SK-N-SH treated with all-trans-retinoic acid at 6 μM for 48 hours (cell line): ENCODE measurements around the gene UQCRH.

Source experiments
- ATAC-seq: fragments of 200-7000 bp; cut with Tn5 transposase; 3 replicates; pipeline ENCODE4 v1.9.1; 2020; ENCODE audit warnings: mild to moderate bottlenecking, moderate library complexity
- ARNTL ChIP-seq: fragments of 450-650 bp; formaldehyde crosslinking; IDR thresholded peaks from 2 replicates; pipeline ENCODE4 v1.5.0; 2020; ENCODE audit warnings: low read depth, mild to moderate bottlenecking, moderate library complexity, borderline replicate concordance
- BACH2 ChIP-seq: fragments of 250-450 bp; sonication (Bioruptor Pico); IDR thresholded peaks from 2 replicates; pipeline ENCODE4 v1.9.0; 2021; ENCODE audit warnings: mild to moderate bottlenecking, borderline replicate concordance
- CSDC2 ChIP-seq: fragments of 250-450 bp; sonication (Bioruptor Pico); IDR thresholded peaks from 2 replicates; pipeline ENCODE4 v1.5.0; 2020; ENCODE audit warnings: mild to moderate bottlenecking, moderate library complexity
- ESRRG ChIP-seq: fragments of 250-450 bp; sonication (Bioruptor Pico); IDR thresholded peaks from 2 replicates; pipeline ENCODE4 v1.6.1; 2021; ENCODE audit warnings: mild to moderate bottlenecking
- GLIS3 ChIP-seq: fragments of 250-450 bp; sonication (Bioruptor Pico); IDR thresholded peaks from 2 replicates; pipeline ENCODE4 v1.5.0; 2020; ENCODE audit warnings: mild to moderate bottlenecking, moderate library complexity
- ISL1 ChIP-seq: fragments of 250-450 bp; sonication (Bioruptor Pico); IDR thresholded peaks from 2 replicates; pipeline ENCODE4 v2.1.2; 2022; ENCODE audit warnings: mild to moderate bottlenecking, moderate library complexity
- OSR1 ChIP-seq: fragments of 250-450 bp; sonication (Bioruptor Pico); IDR thresholded peaks from 2 replicates; pipeline ENCODE4 v1.8.0; 2022; ENCODE audit warnings: moderate library complexity, mild to moderate bottlenecking, inconsistent platforms
- RARB ChIP-seq: fragments of 250-450 bp; sonication (Bioruptor Pico); IDR thresholded peaks from 2 replicates; pipeline ENCODE4 v1.8.0; 2021; ENCODE audit warnings: mild to moderate bottlenecking, moderate library complexity
- SNAI2 ChIP-seq: fragments of 250-450 bp; sonication (Bioruptor Pico); IDR thresholded peaks from 2 replicates; pipeline ENCODE4 v1.5.0; 2020; ENCODE audit warnings: mild to moderate bottlenecking, moderate library complexity
- TCF4 ChIP-seq: fragments of 250-450 bp; sonication (Bioruptor Pico); IDR thresholded peaks from 2 replicates; pipeline ENCODE4 v1.8.0; 2021; ENCODE audit warnings: mild to moderate bottlenecking, moderate library complexity, borderline replicate concordance
- TOX ChIP-seq: fragments of 250-450 bp; sonication (Bioruptor Pico); IDR thresholded peaks from 2 replicates; pipeline ENCODE4 v1.8.0; 2021; ENCODE audit warnings: mild to moderate bottlenecking, moderate library complexity, borderline replicate concordance
- ZC3H10 ChIP-seq: fragments of 250-450 bp; sonication (Bioruptor Pico); IDR thresholded peaks from 2 replicates; pipeline ENCODE4 v1.5.1; 2021; ENCODE audit warnings: mild to moderate bottlenecking, moderate library complexity
- ZFP3 ChIP-seq: fragments of 250-450 bp; sonication (Bioruptor Pico); IDR thresholded peaks from 2 replicates; pipeline ENCODE4 v1.5.0; 2020; ENCODE audit warnings: mild to moderate bottlenecking, moderate library complexity
- ZNF565 ChIP-seq: fragments of 450-650 bp; formaldehyde crosslinking; conservative IDR thresholded peaks from 2 replicates; pipeline ENCODE4 v1.5.0; 2020; ENCODE audit warnings: low read depth, mild to moderate bottlenecking, moderate library complexity
- ZNF70 ChIP-seq: fragments of 450-650 bp; formaldehyde crosslinking; IDR thresholded peaks from 2 replicates; pipeline ENCODE4 v1.5.0; 2020; ENCODE audit warnings: mild to moderate bottlenecking, moderate library complexity
- ZNF8 ChIP-seq: fragments of 450-650 bp; formaldehyde crosslinking; IDR thresholded peaks from 2 replicates; pipeline ENCODE4 v1.5.0; 2020; ENCODE audit warnings: mild to moderate bottlenecking, moderate library complexity
- TF ChIP-seq, protein P1 (sequence below): fragments of 250-450 bp; sonication (Bioruptor Pico); IDR thresholded peaks from 2 replicates; pipeline ENCODE4 v1.8.0; 2021; ENCODE audit warnings: low read depth, mild to moderate bottlenecking, moderate library complexity, borderline replicate concordance
- TF ChIP-seq, protein P2 (sequence below): fragments of 250-450 bp; sonication (Bioruptor Pico); IDR thresholded peaks from 2 replicates; pipeline ENCODE4 v1.5.1; 2020; ENCODE audit warnings: low read depth, mild to moderate bottlenecking, moderate library complexity
- TF ChIP-seq, protein P3 (sequence below): fragments of 250-450 bp; sonication (Bioruptor Pico); IDR thresholded peaks from 2 replicates; pipeline ENCODE4 v1.5.1; 2021; ENCODE audit warnings: mild to moderate bottlenecking, moderate library complexity
- TF ChIP-seq, protein P4 (sequence below): fragments of 250-450 bp; sonication (Bioruptor Pico); IDR thresholded peaks from 2 replicates; pipeline ENCODE4 v1.5.0; 2020; ENCODE audit warnings: mild to moderate bottlenecking, moderate library complexity
- TF ChIP-seq, protein P5 (sequence below): fragments of 250-450 bp; sonication (Bioruptor Pico); IDR thresholded peaks from 2 replicates; pipeline ENCODE4 v1.8.0; 2020; ENCODE audit warnings: mild to moderate bottlenecking, moderate library complexity, borderline replicate concordance

The UQCRH gene

DNA sequence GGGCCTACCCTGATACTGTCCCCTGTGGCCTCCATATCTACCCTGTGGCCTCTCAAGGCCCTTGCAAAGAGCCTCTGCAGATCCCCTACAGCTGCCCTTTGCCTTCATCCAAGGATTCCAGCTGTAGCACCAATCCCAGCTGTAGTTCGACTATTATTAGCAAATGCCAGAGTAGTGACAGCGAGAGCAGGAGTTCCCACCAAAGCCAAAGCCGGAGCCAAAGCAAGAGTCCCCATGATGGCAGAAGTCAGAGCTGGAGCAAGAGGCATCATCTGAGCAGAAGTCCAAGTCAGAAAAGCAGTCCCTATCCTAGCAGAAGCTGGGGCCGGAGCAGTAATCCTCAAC is 39.8 kb downstream of the UQCRH start (continued):
- TF ChIP-seq, protein P1, sequence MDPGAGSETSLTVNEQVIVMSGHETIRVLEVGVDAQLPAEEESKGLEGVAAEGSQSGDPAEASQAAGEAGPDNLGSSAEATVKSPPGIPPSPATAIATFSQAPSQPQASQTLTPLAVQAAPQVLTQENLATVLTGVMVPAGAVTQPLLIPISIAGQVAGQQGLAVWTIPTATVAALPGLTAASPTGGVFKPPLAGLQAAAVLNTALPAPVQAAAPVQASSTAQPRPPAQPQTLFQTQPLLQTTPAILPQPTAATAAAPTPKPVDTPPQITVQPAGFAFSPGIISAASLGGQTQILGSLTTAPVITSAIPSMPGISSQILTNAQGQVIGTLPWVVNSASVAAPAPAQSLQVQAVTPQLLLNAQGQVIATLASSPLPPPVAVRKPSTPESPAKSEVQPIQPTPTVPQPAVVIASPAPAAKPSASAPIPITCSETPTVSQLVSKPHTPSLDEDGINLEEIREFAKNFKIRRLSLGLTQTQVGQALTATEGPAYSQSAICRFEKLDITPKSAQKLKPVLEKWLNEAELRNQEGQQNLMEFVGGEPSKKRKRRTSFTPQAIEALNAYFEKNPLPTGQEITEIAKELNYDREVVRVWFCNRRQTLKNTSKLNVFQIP = no peak
- TF ChIP-seq, all 23 proteins: peak for 0

DNA sequence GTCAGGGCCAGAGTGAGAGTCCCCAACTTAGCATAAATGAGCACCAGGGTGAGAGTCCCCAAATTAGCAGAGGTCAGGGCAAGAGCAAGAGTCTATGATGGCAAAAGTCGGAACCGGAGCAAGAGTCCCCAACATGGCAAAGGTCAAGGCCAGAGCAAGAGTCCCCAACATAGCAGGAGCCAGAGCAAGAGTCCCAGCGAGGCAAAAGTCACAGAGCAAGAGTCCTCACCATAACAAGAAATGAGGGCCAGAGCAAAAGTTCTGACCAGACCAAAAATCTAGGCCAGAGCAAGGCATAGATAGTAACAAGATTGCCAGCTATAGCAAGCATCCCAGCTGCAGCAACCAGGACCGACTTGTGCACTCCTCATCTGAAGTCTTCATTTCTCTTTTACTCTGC is 40.2 kb downstream of the UQCRH start:
- TF ChIP-seq OSR1 = no peak
- TF ChIP-seq ZNF8 (CRISPR knock-in tag) = no peak
- TF ChIP-seq, protein P2, sequence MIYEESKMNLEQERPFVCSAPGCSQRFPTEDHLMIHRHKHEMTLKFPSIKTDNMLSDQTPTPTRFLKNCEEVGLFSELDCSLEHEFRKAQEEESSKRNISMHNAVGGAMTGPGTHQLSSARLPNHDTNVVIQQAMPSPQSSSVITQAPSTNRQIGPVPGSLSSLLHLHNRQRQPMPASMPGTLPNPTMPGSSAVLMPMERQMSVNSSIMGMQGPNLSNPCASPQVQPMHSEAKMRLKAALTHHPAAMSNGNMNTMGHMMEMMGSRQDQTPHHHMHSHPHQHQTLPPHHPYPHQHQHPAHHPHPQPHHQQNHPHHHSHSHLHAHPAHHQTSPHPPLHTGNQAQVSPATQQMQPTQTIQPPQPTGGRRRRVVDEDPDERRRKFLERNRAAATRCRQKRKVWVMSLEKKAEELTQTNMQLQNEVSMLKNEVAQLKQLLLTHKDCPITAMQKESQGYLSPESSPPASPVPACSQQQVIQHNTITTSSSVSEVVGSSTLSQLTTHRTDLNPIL (CRISPR knock-in tag) = no peak
- no peak for TF ChIP-seq TOX (CRISPR knock-in tag)
- no peak for TF ChIP-seq ESRRG (CRISPR knock-in tag)
- no peak for TF ChIP-seq ZFP3 (CRISPR knock-in tag)
- TF ChIP-seq ARNTL (CRISPR knock-in tag) = no peak
- TF ChIP-seq ZNF565 (CRISPR knock-in tag) = no peak
- no peak for TF ChIP-seq BACH2
- no peak for TF ChIP-seq ZNF70
- no peak for TF ChIP-seq RARB (CRISPR knock-in tag)
- no peak for TF ChIP-seq ISL1
- TF ChIP-seq, protein P3, sequence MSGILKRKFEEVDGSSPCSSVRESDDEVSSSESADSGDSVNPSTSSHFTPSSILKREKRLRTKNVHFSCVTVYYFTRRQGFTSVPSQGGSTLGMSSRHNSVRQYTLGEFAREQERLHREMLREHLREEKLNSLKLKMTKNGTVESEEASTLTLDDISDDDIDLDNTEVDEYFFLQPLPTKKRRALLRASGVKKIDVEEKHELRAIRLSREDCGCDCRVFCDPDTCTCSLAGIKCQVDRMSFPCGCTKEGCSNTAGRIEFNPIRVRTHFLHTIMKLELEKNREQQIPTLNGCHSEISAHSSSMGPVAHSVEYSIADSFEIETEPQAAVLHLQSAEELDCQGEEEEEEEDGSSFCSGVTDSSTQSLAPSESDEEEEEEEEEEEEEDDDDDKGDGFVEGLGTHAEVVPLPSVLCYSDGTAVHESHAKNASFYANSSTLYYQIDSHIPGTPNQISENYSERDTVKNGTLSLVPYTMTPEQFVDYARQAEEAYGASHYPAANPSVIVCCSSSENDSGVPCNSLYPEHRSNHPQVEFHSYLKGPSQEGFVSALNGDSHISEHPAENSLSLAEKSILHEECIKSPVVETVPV = no peak
- TF ChIP-seq TCF4 (CRISPR knock-in tag) = no peak
- TF ChIP-seq SNAI2 (CRISPR knock-in tag) = no peak
- no peak for TF ChIP-seq GLIS3 (CRISPR knock-in tag)
- TF ChIP-seq, protein P1 = no peak
- TF ChIP-seq, protein P4, sequence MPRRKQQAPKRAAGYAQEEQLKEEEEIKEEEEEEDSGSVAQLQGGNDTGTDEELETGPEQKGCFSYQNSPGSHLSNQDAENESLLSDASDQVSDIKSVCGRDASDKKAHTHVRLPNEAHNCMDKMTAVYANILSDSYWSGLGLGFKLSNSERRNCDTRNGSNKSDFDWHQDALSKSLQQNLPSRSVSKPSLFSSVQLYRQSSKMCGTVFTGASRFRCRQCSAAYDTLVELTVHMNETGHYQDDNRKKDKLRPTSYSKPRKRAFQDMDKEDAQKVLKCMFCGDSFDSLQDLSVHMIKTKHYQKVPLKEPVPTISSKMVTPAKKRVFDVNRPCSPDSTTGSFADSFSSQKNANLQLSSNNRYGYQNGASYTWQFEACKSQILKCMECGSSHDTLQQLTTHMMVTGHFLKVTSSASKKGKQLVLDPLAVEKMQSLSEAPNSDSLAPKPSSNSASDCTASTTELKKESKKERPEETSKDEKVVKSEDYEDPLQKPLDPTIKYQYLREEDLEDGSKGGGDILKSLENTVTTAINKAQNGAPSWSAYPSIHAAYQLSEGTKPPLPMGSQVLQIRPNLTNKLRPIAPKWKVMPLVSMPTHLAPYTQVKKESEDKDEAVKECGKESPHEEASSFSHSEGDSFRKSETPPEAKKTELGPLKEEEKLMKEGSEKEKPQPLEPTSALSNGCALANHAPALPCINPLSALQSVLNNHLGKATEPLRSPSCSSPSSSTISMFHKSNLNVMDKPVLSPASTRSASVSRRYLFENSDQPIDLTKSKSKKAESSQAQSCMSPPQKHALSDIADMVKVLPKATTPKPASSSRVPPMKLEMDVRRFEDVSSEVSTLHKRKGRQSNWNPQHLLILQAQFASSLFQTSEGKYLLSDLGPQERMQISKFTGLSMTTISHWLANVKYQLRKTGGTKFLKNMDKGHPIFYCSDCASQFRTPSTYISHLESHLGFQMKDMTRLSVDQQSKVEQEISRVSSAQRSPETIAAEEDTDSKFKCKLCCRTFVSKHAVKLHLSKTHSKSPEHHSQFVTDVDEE = no peak
- no peak for ATAC-seq

DNA sequence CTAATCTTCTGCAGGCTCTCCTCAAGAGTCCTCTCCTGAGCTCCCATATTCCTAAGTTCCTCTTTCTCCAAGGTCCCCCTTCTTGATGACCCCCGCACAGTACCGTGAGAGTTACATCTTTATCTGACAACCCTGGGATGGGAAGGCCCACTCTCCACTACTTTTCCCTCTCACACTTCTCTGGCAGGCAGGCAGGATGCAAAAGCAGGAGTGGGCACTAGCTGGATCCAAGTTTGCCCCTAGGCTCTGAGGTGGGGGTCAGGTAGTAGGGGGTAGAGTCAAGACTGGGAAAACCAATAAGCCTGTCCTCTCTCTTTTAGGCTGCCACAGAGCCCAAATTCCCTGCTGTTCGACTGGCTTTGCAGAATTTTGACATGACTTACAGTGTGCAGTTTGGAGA is 41.0 kb downstream of the UQCRH start:
- ATAC-seq = no peak
- TF ChIP-seq, protein P2 (CRISPR knock-in tag) = no peak
- TF ChIP-seq, protein P3 = no peak
- TF ChIP-seq BACH2 = no peak
- TF ChIP-seq ZC3H10 (CRISPR knock-in tag) = no peak
- no peak for TF ChIP-seq GLIS3 (CRISPR knock-in tag)
- TF ChIP-seq CSDC2 = no peak
- TF ChIP-seq, protein P5, sequence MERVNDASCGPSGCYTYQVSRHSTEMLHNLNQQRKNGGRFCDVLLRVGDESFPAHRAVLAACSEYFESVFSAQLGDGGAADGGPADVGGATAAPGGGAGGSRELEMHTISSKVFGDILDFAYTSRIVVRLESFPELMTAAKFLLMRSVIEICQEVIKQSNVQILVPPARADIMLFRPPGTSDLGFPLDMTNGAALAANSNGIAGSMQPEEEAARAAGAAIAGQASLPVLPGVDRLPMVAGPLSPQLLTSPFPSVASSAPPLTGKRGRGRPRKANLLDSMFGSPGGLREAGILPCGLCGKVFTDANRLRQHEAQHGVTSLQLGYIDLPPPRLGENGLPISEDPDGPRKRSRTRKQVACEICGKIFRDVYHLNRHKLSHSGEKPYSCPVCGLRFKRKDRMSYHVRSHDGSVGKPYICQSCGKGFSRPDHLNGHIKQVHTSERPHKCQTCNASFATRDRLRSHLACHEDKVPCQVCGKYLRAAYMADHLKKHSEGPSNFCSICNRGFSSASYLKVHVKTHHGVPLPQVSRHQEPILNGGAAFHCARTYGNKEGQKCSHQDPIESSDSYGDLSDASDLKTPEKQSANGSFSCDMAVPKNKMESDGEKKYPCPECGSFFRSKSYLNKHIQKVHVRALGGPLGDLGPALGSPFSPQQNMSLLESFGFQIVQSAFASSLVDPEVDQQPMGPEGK (CRISPR knock-in tag) = no peak
- no peak for TF ChIP-seq ARNTL (CRISPR knock-in tag)
- no peak for TF ChIP-seq SNAI2 (CRISPR knock-in tag)
- no peak for TF ChIP-seq ZFP3 (CRISPR knock-in tag)
- no peak for TF ChIP-seq ESRRG (CRISPR knock-in tag)
- no peak for TF ChIP-seq TCF4 (CRISPR knock-in tag)
- no peak for TF ChIP-seq ISL1
- TF ChIP-seq, protein P4 = no peak
- no peak for TF ChIP-seq TOX (CRISPR knock-in tag)
- no peak for TF ChIP-seq ZNF8 (CRISPR knock-in tag)
